Measurements from ENCODE around the gene PRSS22.

Gene PRSS22

GRCh38 chr16:2879854-2880508 lies 22.0 kb upstream of the PRSS22 start:
- no peak for DNase-seq

GRCh38 chr16:2874912-2875362 lies 17.0 kb upstream of the PRSS22 start:
- DNase-seq = peak; percentile 50

- no peak for DNase-seq
Observed at GRCh38 chr16:2874032-2874911, 16.3 kb upstream of the PRSS22 start.

GRCh38 chr16:2871926-2872325 lies 14.0 kb upstream of the PRSS22 start:
- no peak for DNase-seq

- peak; percentile 83 for DNase-seq
Observed at GRCh38 chr16:2867987-2868789, 10.2 kb upstream of the PRSS22 start.

- no peak for DNase-seq
Observed at GRCh38 chr16:2867661-2867986, 9.7 kb upstream of the PRSS22 start.

GRCh38 chr16:2866431-2866830 lies 8.5 kb upstream of the PRSS22 start:
- no peak for DNase-seq

GRCh38 chr16:2865651-2866050 lies 7.7 kb upstream of the PRSS22 start:
- DNase-seq = no peak

- no peak for DNase-seq
Observed at GRCh38 chr16:2860826-2861567, 3.0 kb upstream of the PRSS22 start.

- no peak for DNase-seq
Observed at GRCh38 chr16:2859686-2860265, 1.8 kb upstream of the PRSS22 start.

GRCh38 chr16:2858245-2859025 lies 465 bp upstream of the PRSS22 start:
- no peak for DNase-seq

GRCh38 chr16:2856686-2857450 lies 1.1 kb downstream of the PRSS22 start:
- no peak for DNase-seq

- no peak for DNase-seq
Observed at GRCh38 chr16:2856061-2856670, 1.8 kb downstream of the PRSS22 start.

- no peak for DNase-seq
Observed at GRCh38 chr16:2855536-2855935, 2.4 kb downstream of the PRSS22 start.

GRCh38 chr16:2854700-2855309 lies 3.2 kb downstream of the PRSS22 start:
- no peak for DNase-seq

- no peak for DNase-seq
Observed at GRCh38 chr16:2853531-2854073, 4.4 kb downstream of the PRSS22 start.

- DNase-seq = no peak
Observed at GRCh38 chr16:2852731-2853507, 5.1 kb downstream of the PRSS22 start.

GRCh38 chr16:2852003-2852730 lies 5.8 kb downstream of the PRSS22 start:
- no peak for DNase-seq
